Cardiac fibroblast (primary cell): ENCODE measurements around the gene ABHD4.
A peak's percentile ranks its signal among the peaks of the same experiment; 100 is the strongest.
"Not testable (repeated sequence)": the region's sequence is repeated elsewhere in the genome, so short reads cannot be mapped to it uniquely, and the experiment has no call there.

Source experiments
- DNase-seq, 2 donors: peaks; one replicate each; pipeline versions ENCODE4 v3.0.0 to v3.0.0-alpha.2; 2010; ENCODE audit warnings: low read depth in 2 of 2
- H3K4me3 ChIP-seq, 2 donors: replicated peaks in 1 of 2; 1 replicate in 1 of 2; 2 replicates in 1 of 2; pipeline ENCODE4 v1.5.1; 2011; ENCODE audit warnings: low read depth in 2 of 2, low read length in 2 of 2, mild to moderate bottlenecking in 2 of 2, moderate library complexity in 1 of 2
- CTCF ChIP-seq: IDR thresholded peaks from one replicate; pipeline ENCODE4 v1.5.1; 2011; ENCODE audit warnings: low read depth, mild to moderate bottlenecking, low read length, inconsistent platforms

Gene ABHD4

GRCh38 chr14:22610931-22611330 is 12.8 kb downstream of the ABHD4 start:
- no peak overlapping the region for H3K4me3 ChIP-seq
- no peak for DNase-seq

DNA sequence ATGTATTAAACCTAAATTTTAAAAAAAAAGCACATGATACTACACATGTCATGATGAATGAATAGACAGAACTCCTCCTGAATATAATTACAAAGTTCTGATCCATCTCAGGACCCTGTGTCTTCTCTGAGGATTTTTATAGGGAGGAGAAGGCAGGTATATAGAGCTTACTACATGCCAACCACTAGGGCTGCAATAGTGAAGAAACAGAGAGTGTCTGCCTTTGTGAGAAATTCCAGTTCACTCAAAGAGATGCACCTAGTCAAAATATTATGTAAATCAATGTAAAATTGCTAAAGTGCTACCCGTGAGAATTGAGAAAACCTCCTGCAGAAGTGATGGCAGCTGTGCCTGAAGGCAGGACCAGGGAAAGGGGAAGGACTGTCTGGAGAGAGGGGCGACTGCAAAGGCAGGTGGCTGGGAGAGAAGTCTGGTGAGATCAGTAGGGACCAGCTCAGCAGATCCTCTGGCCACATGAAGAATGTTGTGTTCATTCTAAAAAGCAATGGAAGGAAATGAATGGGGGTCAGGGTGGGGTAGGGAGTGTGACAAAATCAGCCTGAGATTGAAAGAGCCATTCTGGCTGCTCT is 15.1 kb downstream of the ABHD4 start:
- H3K4me3 ChIP-seq, result no peak overlapping the region
- TF ChIP-seq CTCF, result no peak
- DNase-seq, result no peak

More at GRCh38 chr14:22610931-22611330, 12.8 kb downstream of the ABHD4 start:
- TF ChIP-seq CTCF, result no peak

GRCh38 chr14:22613736-22614239 is 15.7 kb downstream of the ABHD4 start:
- no peak overlapping the region for H3K4me3 ChIP-seq
- TF ChIP-seq CTCF, result no peak
- no peak for DNase-seq

GRCh38 chr14:22614240-22614799 is 16.2 kb downstream of the ABHD4 start:
- H3K4me3 ChIP-seq, result no peak overlapping the region
- peak; percentile 89 to 94 for DNase-seq
- no peak for TF ChIP-seq CTCF

DNA sequence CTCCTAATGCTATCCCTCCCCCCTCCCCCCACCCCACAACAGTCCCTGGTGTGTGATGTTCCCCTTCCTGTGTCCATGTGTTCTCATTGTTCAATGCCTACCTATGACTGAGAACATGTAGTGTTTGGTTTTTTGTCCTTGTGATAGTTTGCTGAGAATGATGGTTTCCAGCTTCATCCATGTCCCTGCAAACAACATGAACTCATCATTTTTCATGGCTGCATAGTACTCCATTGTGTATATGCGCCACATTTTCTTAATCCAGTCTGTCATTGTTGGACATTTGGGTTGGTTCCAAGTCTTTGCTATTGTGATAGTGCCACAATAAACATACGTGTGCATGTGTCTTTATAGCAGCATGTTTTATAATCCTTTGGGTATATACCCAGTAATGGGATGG is 17.7 kb downstream of the ABHD4 start:
- DNase-seq, H3K4me3 ChIP-seq: not testable (repeated sequence)

- no peak for TF ChIP-seq CTCF
- H3K4me3 ChIP-seq, result no peak overlapping the region
- DNase-seq, result peak; percentile 11 to 50
These were observed 24.2 kb downstream of the ABHD4 start for GRCh38 chr14:22622255-22622654.

GRCh38 chr14:22623047-22623446 is 24.9 kb downstream of the ABHD4 start:
- TF ChIP-seq CTCF, result no peak
- H3K4me3 ChIP-seq, result no peak overlapping the region
- DNase-seq, result no peak
